SIG-M5 (cell line): ENCODE data around the gene NSD1.
"Not testable (repeated sequence)": the region's sequence is repeated elsewhere in the genome, so short reads cannot be mapped to it uniquely, and the experiment has no call there.

Experiments
- DNase-seq: peaks from one replicate; lab custom pipeline; 2025; lab: John Stamatoyannopoulos, UW

The NSD1 gene

DNA sequence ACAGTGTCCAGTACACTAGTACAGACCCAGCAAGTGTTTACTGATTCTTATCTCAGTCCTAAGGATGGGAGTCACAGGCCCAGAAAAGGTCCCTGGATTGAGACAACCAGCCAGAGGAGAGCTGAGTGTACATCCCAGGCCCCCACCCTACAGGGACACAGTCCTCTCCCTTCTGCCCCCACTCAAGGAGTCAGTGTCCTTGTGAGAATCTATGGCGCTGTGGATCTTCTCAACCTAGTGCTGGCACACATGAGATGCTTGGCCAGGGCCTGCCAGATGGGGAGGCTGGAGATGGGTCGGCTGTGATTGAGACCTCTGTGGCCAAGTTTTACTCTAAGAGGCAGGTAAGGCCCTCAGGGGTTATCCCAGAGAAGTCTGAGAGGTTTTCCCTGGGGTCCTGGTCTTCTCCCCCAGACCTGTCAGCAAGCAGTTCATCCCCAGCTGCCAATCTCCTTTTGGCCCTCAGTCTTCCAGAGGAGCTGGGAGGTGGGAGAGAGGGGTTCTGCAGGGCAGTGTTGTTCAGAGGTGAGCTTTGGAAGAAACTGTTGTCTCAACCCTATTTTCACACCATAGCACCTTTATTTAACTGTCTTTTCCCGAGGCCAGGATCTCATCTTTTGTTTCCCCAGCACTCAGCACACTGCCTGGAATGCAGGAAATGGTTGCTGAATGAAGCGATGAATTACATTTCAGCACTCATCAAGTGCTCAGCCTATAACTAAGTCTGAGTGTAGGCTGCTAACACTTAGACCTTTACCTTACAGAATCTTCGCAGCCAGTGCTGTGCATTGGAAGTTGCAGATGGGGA, 3.2 kb upstream of the NSD1 start:
- no peak for DNase-seq

GRCh38 chr5:177131019-177131320, 2.6 kb upstream of the NSD1 start:
- DNase-seq: no peak

GRCh38 chr5:177131352-177132135, 2.0 kb upstream of the NSD1 start:
- no peak for DNase-seq

DNA sequence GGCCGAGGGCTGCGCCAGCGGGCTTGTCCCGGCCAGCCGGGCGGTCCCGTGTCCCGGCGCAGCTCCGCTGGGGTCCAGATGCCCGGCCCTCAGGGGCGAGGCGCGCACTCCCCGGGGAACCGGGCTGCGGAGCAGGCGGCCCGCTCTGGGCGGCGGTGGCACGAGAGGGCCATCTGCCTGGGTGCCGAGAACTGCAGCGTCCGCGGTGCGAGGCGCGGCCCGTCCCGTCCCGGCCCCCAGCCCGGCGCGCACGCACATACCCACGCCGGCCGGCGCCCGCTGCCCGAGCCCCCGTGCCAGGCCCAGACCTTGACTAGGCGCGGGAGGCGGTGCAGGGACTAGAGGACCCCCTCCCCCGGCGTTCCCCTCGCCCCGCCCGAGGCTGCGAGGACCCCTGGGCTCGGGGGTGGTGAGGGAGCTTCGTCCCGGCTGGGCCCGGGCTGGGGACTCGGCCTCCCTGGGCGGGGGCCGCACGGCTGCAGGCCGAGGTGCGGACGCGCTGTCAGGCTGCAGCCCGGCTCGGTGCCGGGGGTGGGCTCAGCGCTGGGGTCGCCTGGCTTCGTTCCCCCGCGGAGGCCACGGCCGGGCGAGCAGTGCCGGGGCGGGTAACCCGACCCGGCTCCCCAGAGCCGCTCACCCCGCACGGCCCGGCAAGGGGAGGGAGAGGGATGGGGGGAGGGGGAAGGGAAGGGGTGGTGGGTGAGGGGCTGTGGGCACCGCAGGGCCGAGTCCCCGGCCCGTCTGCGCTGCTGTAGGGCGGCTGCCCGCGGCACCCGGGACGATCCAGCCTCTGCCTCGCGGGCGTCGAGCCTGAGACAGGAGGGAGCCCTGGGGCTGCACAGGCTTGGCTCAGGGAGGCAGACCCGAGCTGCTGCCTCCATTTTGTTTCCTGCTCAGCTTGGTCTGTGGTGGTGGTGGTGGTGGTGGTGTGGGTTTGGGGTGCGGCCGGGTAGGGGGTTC, 1.2 kb upstream of the NSD1 start:
- no peak for DNase-seq

GRCh38 chr5:177133853-177134696, 502 bp downstream of the NSD1 start:
- DNase-seq: no peak

- DNase-seq: no peak
Measured at GRCh38 chr5:177134697-177135225, 1.2 kb downstream of the NSD1 start.

- no peak for DNase-seq
Measured at GRCh38 chr5:177140312-177140711, 6.7 kb downstream of the NSD1 start.

DNA sequence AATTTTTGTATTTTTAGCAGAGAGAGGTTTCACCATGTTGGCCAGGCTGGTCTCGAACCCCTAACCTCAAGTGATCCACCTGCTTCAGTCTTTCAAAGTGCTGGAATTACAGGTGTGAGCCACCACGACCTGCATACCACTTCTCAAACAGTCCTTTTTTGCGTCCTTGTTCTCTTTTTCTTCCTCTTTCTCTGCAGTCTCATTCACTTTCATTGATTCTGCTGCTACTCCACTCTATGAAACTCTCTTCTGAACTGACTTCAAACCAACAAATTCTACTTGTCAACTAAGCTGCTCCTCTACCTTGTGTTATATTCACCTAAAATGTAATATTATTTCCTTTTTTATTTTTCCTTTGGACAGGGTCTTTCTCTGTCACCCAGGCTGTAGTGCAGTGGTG, 7.9 kb downstream of the NSD1 start:
- DNase-seq: no peak

DNA sequence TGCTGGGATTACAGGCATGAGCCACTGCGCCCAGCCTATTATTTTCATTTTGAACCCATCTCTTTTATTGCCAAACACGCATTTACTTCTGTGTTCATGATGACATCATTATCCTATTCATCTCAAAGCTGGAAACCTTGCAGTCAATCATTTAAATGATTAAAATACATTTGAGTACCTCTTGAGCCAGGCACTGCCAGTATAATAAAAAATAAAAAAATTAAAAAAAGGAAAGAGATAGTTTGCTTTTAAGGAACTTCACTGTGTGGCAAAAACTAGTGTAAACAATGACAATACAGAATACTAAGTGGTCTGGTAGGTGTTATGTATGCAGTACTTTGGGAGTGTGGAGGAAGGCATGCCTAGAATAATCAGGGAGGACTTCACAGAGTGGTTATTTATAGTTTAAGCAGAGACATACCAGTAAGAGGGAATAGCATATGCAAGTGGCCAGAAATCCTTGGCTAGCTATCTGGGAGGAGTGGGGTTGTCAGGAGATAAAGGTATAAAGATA, 8.6 kb downstream of the NSD1 start:
- DNase-seq: no peak

DNA sequence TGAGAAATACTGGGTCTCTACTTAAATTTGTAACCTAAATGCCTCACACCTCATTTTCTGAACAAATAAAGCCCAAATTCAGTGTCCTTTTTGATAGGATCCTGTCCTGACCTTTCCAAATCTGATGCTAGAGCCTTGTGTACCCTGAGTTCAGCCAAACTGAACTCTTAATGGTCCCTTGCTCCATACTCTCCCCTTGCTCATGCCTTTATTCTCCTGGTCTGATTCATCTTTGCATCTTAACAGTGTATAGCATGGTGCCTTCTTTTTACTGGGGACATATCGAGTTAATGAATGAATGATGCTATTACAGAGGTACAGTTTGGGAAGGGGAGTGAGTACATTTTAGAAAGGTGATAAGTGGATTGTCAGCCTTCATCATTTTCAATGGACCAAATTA, 9.2 kb downstream of the NSD1 start:
- no peak for DNase-seq

GRCh38 chr5:177146891-177147638, 13.5 kb downstream of the NSD1 start:
- DNase-seq: no peak

- not testable (repeated sequence) for DNase-seq
Measured at GRCh38 chr5:177150061-177150460, 16.5 kb downstream of the NSD1 start.

DNA sequence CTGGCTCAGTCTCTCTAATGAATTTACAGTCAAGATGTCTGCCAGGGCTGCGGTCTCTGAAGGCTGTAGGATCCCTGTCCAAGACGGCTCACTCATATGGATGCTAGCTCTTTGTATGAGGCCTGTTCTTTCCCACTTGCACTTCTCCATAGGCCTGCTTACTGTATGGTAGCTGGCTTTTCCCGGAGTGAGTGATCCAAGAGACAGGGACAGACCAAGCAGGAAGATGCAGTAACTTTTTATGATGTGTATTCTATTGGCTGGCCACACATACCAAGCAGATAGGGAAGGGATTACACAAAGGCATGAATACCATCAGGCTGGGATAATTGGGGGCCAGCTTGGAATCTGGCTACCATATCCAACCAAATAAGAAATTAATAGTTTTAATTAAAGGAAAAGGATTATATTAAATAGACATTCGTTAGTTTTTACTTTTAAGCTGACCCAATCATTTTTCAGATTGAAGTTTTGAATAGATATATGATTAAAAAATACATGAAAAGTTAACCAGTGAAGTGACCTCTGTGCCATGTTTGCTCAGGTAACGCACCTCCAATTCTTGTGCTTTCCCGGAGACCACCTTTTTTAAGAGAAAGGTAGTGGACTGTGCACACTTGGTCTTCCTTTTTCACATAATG, 20.6 kb downstream of the NSD1 start:
- no peak for DNase-seq

GRCh38 chr5:177162379-177162778, 28.8 kb downstream of the NSD1 start:
- DNase-seq: no peak

DNA sequence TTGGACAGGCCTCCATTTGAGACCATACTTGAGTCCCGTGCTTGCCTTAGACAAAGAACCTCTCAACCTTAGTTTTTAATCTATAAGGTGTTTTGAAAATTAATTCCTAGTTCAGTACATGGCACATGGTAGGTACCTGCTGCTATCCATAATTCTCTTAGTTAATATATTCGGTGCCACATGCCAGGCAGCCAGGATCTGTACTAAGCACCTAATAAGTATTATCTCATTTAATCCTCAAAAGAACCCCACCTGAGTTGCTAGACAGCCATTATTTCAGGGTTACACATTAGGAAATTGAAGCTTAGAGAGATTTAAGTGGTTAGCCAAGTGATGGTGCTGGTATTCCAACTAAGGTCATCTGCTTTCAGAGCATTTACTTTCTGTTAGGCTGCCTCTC, 29.9 kb downstream of the NSD1 start:
- no peak for DNase-seq

DNA sequence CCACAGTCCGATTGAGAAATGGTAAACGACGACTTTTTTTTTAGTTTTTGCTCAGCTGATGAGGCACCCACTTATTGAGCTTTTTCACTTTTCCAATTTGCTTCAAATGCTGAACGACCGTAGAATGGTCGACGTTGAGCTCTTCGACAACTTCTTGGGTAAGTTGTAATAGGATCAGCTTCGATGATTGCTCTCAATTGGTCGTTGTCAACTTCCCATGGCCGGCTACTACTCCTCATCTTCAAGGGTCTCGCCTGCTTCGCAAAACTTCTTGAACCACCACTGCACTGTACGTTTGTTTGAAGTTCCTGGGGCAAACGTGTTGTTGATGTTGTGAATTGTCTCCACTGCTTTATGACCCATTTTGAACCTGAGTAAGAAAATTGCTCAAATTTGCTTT, 35.7 kb downstream of the NSD1 start:
- no peak for DNase-seq

DNA sequence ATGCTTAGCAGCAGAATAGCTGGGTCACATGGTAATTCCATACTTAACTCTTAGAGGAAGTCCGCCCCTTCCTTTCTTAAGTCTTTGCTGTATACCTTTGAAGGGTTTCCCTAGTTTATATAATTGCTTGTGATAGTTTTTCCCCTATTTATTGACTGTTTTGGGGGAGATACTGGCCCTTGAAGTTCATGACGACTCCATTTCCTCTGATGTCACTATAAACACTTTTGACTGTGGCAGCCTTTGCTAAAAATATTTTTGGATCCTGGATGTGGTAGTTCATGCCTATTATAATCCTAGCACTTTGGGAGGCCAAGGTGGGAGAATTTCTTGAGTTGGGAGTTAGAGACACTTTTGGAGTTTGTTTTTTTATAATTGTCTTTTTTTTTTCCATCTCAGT, 38.4 kb downstream of the NSD1 start:
- DNase-seq: no peak

DNA sequence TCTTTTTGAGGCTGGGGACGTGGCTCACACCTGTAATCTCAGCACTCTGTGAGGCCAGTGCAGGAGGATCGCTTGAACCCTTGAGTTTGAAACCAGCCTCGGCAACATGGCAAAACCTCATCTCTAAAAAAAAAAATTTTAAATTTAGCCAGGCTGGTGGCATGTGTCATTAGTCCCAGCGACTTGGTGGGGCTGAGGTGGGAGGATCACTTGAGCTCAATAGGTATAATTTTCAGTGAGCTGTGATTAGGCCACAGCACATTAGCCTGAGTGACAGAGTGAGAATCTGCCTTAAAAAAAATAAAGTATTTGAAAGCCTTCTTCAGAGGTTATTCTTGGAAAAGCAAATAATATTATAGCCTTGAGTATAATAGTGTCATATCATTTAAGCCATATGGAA, 41.8 kb downstream of the NSD1 start:
- no peak for DNase-seq

GRCh38 chr5:177176175-177176711, 42.7 kb downstream of the NSD1 start:
- DNase-seq: no peak
